K562 (cell line): Measurements from ENCODE around the gene DNAJB12. TPM values are rescaled to one million over a fixed set of nuclear protein-coding genes. Genes with fewer than 3 reads are reported as not detected.

ENCODE experiments used
- CSDE1 ChIP-seq, 2 experiments: fragments of 450-650 bp; IDR thresholded peaks; 2 replicates each; pipeline ENCODE4 v1.6.1; 2016; ENCODE audit warnings: mild to moderate bottlenecking in 1 of 2
- E2F6 ChIP-seq, 2 experiments: IDR thresholded peaks; 2 replicates each; pipeline ENCODE4 v1.6.1; 2011; ENCODE audit warnings: borderline replicate concordance in 1 of 2, control low read depth in 1 of 2, low read depth in 1 of 2, low read length in 1 of 2, mild to moderate bottlenecking in 1 of 2, mixed read lengths in 1 of 2, moderate library complexity in 1 of 2; ENCODE audit not compliant: insufficient read depth in 1 of 2, insufficient read length in 1 of 2, poor library complexity in 1 of 2, severe bottlenecking in 1 of 2; ENCODE audit errors: extremely low read depth in 1 of 2
- ELK1 ChIP-seq: sonication (generic); formaldehyde crosslinking; IDR thresholded peaks from 2 replicates; pipeline ENCODE4 v1.8.1; 2022; ENCODE audit warnings: missing genetic modification reagents
- HEY1 ChIP-seq: fragments of 250-450 bp; sonication (Bioruptor Pico); IDR thresholded peaks from 2 replicates; pipeline ENCODE4 v1.5.0; 2020; ENCODE audit warnings: mild to moderate bottlenecking, moderate library complexity, borderline replicate concordance
- IRF2 ChIP-seq: sonication (generic); formaldehyde crosslinking; IDR thresholded peaks from 2 replicates; pipeline ENCODE4 v1.8.1; 2022; ENCODE audit warnings: mild to moderate bottlenecking, missing genetic modification reagents
- JUND ChIP-seq, 2 experiments: IDR thresholded peaks; 2 replicates in 1 of 2; 3 replicates in 1 of 2; pipeline ENCODE4 v1.6.1; 2011; ENCODE audit warnings: borderline replicate concordance in 2 of 2, low read depth in 2 of 2, low read length in 2 of 2, improper control_type of control experiment in 1 of 2, missing biosample characterization in 1 of 2, missing genetic modification characterization in 1 of 2, missing genetic modification reagents in 1 of 2
- KAT7 ChIP-seq: sonication (generic); formaldehyde crosslinking; IDR thresholded peaks from 2 replicates; pipeline ENCODE4 v1.8.0; 2022; ENCODE audit warnings: missing genetic modification reagents, mild to moderate bottlenecking, borderline replicate concordance
- MTF1 ChIP-seq: fragments of 250-450 bp; sonication (Bioruptor Pico); IDR thresholded peaks from 2 replicates; pipeline ENCODE4 v1.9.0; 2021; ENCODE audit warnings: moderate library complexity, mild to moderate bottlenecking, inconsistent platforms, borderline replicate concordance
- NELFE ChIP-seq: IDR thresholded peaks from 2 replicates; pipeline ENCODE4 v1.6.1; 2011; ENCODE audit warnings: mild to moderate bottlenecking; ENCODE audit not compliant: insufficient read depth, insufficient read length
- NEUROD1 ChIP-seq: fragments of 150-350 bp; IDR thresholded peaks from 2 replicates; pipeline ENCODE4 v1.6.1; 2014; ENCODE audit warnings: borderline replicate concordance, low read length, low read depth; ENCODE audit not compliant: partially characterized antibody
- NFIC ChIP-seq: fragments of 450-650 bp; IDR thresholded peaks from 2 replicates; pipeline ENCODE4 v1.6.1; 2017; ENCODE audit warnings: mild to moderate bottlenecking, inconsistent platforms
- NR2C2 ChIP-seq, 2 experiments: fragments of 200-800 bp in 1 of 2; sonication (Bioruptor generic) in 1 of 2; sonication (generic) in 1 of 2; formaldehyde crosslinking in 1 of 2; IDR thresholded peaks; 2 replicates each; pipeline versions ENCODE4 v1.6.1 to v1.8.0; 2016 to 2022; ENCODE audit warnings: mild to moderate bottlenecking in 1 of 2, missing compliant biosample characterization in 1 of 2, missing genetic modification characterization in 1 of 2, missing genetic modification reagents in 1 of 2
- TGIF2 ChIP-seq: sonication (generic); formaldehyde crosslinking; IDR thresholded peaks from 2 replicates; pipeline ENCODE4 v1.8.1; 2022; ENCODE audit warnings: mild to moderate bottlenecking, missing genetic modification reagents, moderate library complexity
- YBX1 ChIP-seq: fragments of 450-650 bp; IDR thresholded peaks from 2 replicates; pipeline ENCODE4 v1.7.1; 2016; ENCODE audit warnings: mild to moderate bottlenecking
- ZFX ChIP-seq: sonication (generic); formaldehyde crosslinking; IDR thresholded peaks from 2 replicates; pipeline ENCODE4 v1.8.0; 2022; ENCODE audit warnings: mild to moderate bottlenecking, missing genetic modification reagents, moderate library complexity
- ZNF431 ChIP-seq: sonication (generic); formaldehyde crosslinking; IDR thresholded peaks from 2 replicates; pipeline ENCODE4 v1.8.0; 2022; ENCODE audit warnings: mild to moderate bottlenecking, missing genetic modification reagents
- ZNF766 ChIP-seq: fragments of 200-800 bp; sonication (Bioruptor generic); conservative IDR thresholded peaks from 2 replicates; pipeline ENCODE4 v1.6.1; 2016; ENCODE audit warnings: missing genetic modification characterization, missing compliant biosample characterization
- ZNF79 ChIP-seq: fragments of 250-450 bp; sonication (Bioruptor Pico); IDR thresholded peaks from 2 replicates; pipeline ENCODE4 v1.4.0; 2020; ENCODE audit warnings: low read depth, mild to moderate bottlenecking, moderate library complexity
- polyA plus RNA-seq, 8 experiments: library from polyadenylated mRNA; depleted of rRNA in 4 of 8; stranded (reverse) in 5 of 8; unstranded in 3 of 8; fragments of >200 nt; fragmentation: Nextera tagmentation in 2 of 8; fragmentation: Illumina TruSeq in 1 of 8; extraction: Ambion mirVana in 2 of 8; extraction: Trizol in 1 of 8; gene quantifications; 2 replicates each; pipeline versions ENCODE4 v1.2.1 to v1.2.3, GENCODE V29; 2011 to 2014; ENCODE audit warnings: inconsistent platforms in 1 of 8, missing spikeins in 1 of 8
- total RNA-seq, 7 experiments: library from RNA; depleted of rRNA in 6 of 7; stranded (reverse); fragments of >200 nt in 6 of 7; fragmentation: Illumina TruSeq in 2 of 7; extraction: Trizol in 2 of 7; gene quantifications; 2 replicates each; pipeline versions ENCODE4 v1.2.1 to v1.2.3, GENCODE V29; 2011 to 2021; ENCODE audit warnings: low replicate concordance in 1 of 7
- TF ChIP-seq, protein P1 (sequence below): fragments of 250-450 bp; sonication (Bioruptor Pico); IDR thresholded peaks from 2 replicates; pipeline ENCODE4 v1.4.0; 2020
- TF ChIP-seq, protein P2 (sequence below): fragments of 450-650 bp; IDR thresholded peaks from 2 replicates; pipeline ENCODE4 v1.6.1; 2017; ENCODE audit warnings: antibody characterized with exemption, mild to moderate bottlenecking

Gene DNAJB12
- total and polyA plus RNA-seq, 9 of the 15 experiments (the other 6 are each of a cell fraction or from before 2014, with no cell fraction given) = 3.5 to 31.5 (median 20.3) TPM

- peak in 1 of 2 experiments; percentile 1 for TF ChIP-seq E2F6 (IDR thresholded peaks at IDR 0.05; ENCODE audit: borderline replicate concordance in 1 of 2, extremely low read depth in 1 of 2, insufficient read depth in 1 of 2, insufficient read length in 1 of 2, low read depth in 1 of 2, low read length in 1 of 2, poor library complexity in 1 of 2, severe bottlenecking in 1 of 2)
- no peak; the same call in 1 of the 2 replicates for TF ChIP-seq ZNF431 (CRISPR knock-in tag)
- TF ChIP-seq ZNF79 (CRISPR knock-in tag) = no peak
- TF ChIP-seq HEY1 = no peak
- TF ChIP-seq YBX1 = no peak
- TF ChIP-seq JUND (IDR thresholded peaks at IDR 0.05; ENCODE audit: borderline replicate concordance, low read depth, low read length) = no peak
- 0 out of 3 replicates have a peak, but pooled peaks have one; percentile 1 for TF ChIP-seq JUND (tag; IDR thresholded peaks at IDR 0.05; ENCODE audit: borderline replicate concordance, low read depth, low read length)
- no peak for TF ChIP-seq MTF1 (CRISPR knock-in tag)
- TF ChIP-seq, protein P1, sequence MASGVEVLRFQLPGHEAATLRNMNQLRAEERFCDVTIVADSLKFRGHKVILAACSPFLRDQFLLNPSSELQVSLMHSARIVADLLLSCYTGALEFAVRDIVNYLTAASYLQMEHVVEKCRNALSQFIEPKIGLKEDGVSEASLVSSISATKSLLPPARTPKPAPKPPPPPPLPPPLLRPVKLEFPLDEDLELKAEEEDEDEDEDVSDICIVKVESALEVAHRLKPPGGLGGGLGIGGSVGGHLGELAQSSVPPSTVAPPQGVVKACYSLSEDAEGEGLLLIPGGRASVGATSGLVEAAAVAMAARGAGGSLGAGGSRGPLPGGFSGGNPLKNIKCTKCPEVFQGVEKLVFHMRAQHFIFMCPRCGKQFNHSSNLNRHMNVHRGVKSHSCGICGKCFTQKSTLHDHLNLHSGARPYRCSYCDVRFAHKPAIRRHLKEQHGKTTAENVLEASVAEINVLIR (CRISPR knock-in tag) = no peak
- peak; percentile 43; the same call in 1 of the 2 replicates for TF ChIP-seq ZNF766 (CRISPR knock-in tag)
- TF ChIP-seq IRF2 = no peak
- TF ChIP-seq TGIF2 (CRISPR knock-in tag) = no peak
- TF ChIP-seq NEUROD1 = no peak
- no peak for TF ChIP-seq KAT7 (CRISPR knock-in tag)
- no peak for TF ChIP-seq ELK1 (CRISPR knock-in tag)
- TF ChIP-seq, protein P2, sequence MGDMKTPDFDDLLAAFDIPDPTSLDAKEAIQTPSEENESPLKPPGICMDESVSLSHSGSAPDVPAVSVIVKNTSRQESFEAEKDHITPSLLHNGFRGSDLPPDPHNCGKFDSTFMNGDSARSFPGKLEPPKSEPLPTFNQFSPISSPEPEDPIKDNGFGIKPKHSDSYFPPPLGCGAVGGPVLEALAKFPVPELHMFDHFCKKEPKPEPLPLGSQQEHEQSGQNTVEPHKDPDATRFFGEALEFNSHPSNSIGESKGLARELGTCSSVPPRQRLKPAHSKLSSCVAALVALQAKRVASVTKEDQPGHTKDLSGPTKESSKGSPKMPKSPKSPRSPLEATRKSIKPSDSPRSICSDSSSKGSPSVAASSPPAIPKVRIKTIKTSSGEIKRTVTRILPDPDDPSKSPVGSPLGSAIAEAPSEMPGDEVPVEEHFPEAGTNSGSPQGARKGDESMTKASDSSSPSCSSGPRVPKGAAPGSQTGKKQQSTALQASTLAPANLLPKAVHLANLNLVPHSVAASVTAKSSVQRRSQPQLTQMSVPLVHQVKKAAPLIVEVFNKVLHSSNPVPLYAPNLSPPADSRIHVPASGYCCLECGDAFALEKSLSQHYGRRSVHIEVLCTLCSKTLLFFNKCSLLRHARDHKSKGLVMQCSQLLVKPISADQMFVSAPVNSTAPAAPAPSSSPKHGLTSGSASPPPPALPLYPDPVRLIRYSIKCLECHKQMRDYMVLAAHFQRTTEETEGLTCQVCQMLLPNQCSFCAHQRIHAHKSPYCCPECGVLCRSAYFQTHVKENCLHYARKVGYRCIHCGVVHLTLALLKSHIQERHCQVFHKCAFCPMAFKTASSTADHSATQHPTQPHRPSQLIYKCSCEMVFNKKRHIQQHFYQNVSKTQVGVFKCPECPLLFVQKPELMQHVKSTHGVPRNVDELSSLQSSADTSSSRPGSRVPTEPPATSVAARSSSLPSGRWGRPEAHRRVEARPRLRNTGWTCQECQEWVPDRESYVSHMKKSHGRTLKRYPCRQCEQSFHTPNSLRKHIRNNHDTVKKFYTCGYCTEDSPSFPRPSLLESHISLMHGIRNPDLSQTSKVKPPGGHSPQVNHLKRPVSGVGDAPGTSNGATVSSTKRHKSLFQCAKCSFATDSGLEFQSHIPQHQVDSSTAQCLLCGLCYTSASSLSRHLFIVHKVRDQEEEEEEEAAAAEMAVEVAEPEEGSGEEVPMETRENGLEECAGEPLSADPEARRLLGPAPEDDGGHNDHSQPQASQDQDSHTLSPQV = 0 out of 2 replicates have a peak, but pooled peaks have one; percentile 38
- no peak for TF ChIP-seq ZFX (CRISPR knock-in tag)
- TF ChIP-seq NFIC = no peak
- no peak for TF ChIP-seq CSDE1 (IDR thresholded peaks at IDR 0.05)
- TF ChIP-seq NR2C2 (CRISPR knock-in tag; IDR thresholded peaks at IDR 0.05) = peak; percentile 8; the same call in 1 of the 2 replicates
- no peak for TF ChIP-seq NR2C2 (tag; IDR thresholded peaks at IDR 0.05)
- no peak for TF ChIP-seq NELFE
These were observed 466 bp upstream of the DNAJB12 start (continued) for GRCh38 chr10:72355214-72355555.
